Measurements from ENCODE around the gene SNIP1.
A peak's percentile ranks its signal among the peaks of the same experiment; 100 is the strongest.
"Not testable (repeated sequence)": the region's sequence is repeated elsewhere in the genome, so short reads cannot be mapped to it uniquely, and the experiment has no call there.

Gene SNIP1

GRCh38 chr1:37506740-37507139 is 47.4 kb downstream of the SNIP1 start:
- no peak for DNase-seq

DNA sequence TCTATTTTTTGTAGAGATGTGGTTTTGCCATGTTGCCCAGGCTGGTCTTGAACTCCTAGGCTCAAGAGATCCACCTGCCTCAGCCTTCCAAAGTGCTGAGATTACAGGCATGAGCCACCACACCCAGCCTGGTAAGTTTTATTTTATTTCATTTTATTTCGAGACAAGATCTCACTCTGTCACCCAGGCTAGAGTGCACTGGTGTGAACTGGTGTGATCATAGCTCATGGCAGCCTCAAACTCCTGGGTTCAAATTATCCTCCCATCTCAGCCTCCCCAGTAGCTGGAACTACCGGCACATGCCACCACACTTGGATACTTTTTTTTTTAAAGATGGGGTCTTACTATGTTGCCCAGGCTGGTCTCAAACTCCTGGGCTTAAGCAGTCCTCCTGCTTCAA is 51.3 kb downstream of the SNIP1 start:
- not testable (repeated sequence) for DNase-seq

- DNase-seq: no peak
These were observed 52.0 kb downstream of the SNIP1 start for GRCh38 chr1:37502104-37502503.

DNA sequence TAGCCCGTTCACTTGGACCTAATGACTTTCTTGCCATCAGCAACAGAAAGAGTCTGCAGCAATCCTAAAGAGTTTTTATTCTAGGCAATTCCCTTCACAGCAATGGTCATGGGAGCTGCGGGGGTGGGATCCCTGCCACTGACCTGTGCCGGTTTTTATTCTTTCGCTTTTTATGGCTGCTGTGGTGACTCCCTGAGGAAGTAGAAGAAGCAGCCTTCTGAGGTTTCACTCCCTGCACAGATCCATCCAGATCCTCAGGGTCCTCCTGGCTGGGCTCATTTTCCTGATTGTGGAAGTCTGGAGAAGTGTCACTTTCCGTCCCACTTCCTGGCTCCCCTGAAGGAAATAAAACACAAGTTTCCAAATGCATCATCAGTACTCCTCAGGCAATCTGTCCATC is 52.4 kb downstream of the SNIP1 start:
- no peak for DNase-seq

DNA sequence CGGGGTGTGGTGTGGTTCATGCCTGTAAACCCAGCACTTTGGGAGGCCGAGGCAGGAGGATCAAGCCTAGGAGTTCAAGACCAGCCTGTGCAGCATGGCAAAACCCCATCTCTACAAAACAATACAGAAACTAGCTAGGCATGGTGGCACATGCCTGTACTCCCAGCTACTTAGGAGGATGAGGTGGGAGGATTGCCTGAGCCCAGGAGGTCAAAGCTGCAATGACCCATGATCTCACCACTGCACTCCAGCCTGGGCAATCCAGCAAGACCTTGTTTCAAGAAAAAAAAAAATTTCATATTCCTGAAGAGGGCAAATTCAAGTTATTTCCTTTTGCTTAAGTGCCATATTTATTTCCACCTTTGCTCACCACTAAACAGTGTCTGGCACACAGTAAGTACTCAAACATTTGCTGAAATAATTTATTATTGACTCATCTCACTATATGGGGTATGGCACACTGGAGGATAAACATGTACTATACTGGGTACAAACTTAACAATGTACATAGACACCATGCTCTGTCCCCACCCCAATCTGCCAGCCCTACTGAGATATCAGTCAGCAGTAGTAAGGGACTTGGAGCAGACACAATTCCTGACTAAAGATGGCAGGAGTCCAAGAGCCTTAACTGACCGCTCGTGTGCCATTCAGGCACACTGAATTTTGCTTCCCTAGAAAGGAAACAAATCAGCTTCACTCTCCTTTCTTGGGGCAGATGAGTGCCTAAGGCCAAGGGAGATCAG is 55.0 kb downstream of the SNIP1 start:
- no peak for DNase-seq

- DNase-seq: no peak
These were observed 56.3 kb downstream of the SNIP1 start for GRCh38 chr1:37497832-37498231.

- no peak for DNase-seq
These were observed 58.2 kb downstream of the SNIP1 start for GRCh38 chr1:37495875-37496274.

- no peak for DNase-seq
These were observed 60.6 kb downstream of the SNIP1 start for GRCh38 chr1:37493336-37494098.

GRCh38 chr1:37487619-37487984 is 66.5 kb downstream of the SNIP1 start:
- DNase-seq: no peak

DNA sequence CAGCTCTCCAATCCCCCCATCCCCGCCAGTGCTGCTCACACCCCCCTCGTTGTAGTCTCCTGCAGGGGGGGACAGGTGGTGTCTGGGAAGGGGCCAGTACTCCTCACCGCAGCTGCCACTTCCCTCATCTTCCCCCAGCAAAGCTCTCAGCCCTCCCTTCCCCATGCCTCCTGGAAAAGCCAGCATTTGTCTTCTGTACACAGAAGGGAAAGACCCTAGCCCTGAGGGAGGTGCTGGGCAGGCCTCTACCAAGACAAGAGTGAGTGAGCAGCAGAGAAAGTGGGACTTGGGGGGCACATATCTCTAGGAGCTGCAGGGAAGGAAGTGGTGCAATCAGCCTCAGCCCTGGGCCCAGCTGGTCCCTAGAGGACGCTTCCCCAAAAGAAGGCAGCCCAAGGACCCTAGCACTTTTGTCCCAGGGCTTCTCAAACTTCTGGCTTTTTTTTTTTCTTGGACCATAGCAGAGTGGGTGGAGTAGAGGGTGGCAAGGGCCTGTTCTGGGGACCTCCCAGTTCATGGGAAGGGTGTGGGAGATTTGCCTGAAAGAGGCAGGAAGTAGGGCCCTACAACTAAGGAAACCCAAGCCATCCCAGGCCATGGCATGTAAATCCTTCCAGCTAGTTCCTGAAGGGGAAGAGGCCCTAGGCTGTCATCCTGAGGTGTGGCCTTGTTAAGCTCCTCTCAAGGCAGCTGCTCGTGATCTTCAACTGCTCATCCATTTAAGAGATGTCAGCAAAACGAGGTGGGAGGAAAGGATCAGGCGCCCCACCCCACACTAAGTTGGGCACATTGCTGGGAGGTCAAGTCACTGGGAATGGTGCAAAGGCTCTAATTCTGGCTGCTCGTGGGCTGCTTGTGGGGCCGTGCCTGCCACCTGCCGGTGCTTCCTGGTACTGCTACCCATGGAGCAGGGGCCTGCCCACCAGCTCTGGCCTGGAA is 67.1 kb downstream of the SNIP1 start:
- DNase-seq: peak; percentile 81

- DNase-seq: no peak
These were observed 68.0 kb downstream of the SNIP1 start for GRCh38 chr1:37485902-37486679.

Data from right hindlimb (tissue), 1 donor.